T47D (cell line): ENCODE data around the gene VKORC1.
"Not testable (repeated sequence)": the region's sequence is repeated elsewhere in the genome, so short reads cannot be mapped to it uniquely, and the experiment has no call there.

ENCODE experiments used
- DNase-seq, 2 experiments: peaks; one replicate each; pipeline versions ENCODE4 v3.0.0 to v3.0.0-alpha.2; 2011 to 2012; ENCODE audit warnings: low read depth in 1 of 2, low spot score in 1 of 2
- JUND ChIP-seq: IDR thresholded peaks from 2 replicates; pipeline ENCODE4 v1.6.1; 2012; ENCODE audit warnings: low read depth
- in situ Hi-C: cut with HindIII; loops from 2 replicates; pipeline ENCODE4 v1.10.0; 2016; ENCODE audit warnings: low sequenced_read_pairs, low pct_unique_long_range_greater_than_20kb

VKORC1 gene

GRCh38 chr16:31108794-31109558 lies 14.4 kb upstream of the VKORC1 start:
- in situ Hi-C loops, result no loop called here
- TF ChIP-seq JUND, result no peak

DNA sequence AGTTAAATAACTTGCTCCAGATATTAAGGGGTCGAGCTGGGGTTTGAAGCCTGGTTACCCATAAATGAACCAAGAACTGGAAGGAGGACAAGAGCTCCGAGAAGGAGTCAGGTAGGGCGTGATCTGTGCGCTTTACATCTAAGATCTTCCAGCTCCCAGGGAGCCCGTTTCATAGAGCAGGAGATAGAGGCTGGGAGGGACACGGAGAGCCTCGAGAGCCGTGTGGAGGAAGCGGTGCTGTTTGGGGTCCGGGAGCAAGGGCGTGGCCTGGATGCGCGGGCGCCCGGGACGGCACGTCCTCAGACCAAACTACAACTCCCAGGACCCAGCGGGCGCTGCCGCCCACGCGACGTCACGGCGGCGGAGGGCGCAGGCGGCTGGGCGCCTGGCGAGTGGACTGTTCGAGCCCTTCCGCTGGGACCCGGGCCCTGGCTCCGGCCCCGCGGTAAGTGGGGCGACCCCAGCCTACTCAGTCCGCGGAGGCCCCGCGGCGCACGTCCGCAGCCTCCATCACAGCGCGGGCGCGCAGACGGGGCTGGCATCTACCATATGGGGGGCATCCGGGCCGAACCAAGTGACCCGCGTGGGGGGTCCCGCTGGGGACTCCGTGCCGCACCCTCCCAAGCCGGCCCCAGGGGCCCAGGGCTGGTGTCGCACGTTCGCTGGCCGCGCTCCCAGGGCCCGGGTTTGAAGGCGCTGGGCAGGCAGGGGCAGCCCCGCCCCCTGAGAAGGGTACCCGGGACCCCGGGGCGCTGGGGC lies 13.6 kb upstream of the VKORC1 start, which contains the start of gene BCKDK:
TSS of gene BCKDK (plus strand) at position 352 of the 759 bp plus-strand sequence. CDS start 838 bp downstream, outside the sequence.
- TF ChIP-seq JUND, result no peak
- in situ Hi-C loops, result no loop called here
- peak; percentile 71 to 86 for DNase-seq

More at GRCh38 chr16:31108794-31109558, 14.4 kb upstream of the VKORC1 start:
- DNase-seq, result no peak

DNA sequence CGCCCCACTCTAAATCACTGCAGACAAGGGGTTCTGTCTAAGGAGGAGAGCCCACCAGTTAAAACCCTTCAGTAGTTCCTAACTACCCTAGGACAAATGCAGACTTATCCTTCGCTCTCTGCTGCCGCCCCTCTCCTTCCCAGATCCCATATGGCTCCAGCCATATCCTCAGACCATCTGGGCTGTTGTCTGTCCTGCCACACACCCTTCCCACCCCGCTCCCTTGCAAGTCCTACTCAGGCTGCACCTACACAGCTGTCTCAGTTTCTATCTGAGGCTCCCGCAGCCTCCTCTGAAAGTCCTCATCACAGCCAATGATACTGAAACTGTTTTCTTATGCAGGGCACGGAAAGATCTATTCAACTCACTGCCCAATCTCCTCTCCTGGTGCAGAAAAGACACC lies 12.9 kb upstream of the VKORC1 start:
- no peak for TF ChIP-seq JUND
- in situ Hi-C loops, result no loop called here
- DNase-seq, result no peak

DNA sequence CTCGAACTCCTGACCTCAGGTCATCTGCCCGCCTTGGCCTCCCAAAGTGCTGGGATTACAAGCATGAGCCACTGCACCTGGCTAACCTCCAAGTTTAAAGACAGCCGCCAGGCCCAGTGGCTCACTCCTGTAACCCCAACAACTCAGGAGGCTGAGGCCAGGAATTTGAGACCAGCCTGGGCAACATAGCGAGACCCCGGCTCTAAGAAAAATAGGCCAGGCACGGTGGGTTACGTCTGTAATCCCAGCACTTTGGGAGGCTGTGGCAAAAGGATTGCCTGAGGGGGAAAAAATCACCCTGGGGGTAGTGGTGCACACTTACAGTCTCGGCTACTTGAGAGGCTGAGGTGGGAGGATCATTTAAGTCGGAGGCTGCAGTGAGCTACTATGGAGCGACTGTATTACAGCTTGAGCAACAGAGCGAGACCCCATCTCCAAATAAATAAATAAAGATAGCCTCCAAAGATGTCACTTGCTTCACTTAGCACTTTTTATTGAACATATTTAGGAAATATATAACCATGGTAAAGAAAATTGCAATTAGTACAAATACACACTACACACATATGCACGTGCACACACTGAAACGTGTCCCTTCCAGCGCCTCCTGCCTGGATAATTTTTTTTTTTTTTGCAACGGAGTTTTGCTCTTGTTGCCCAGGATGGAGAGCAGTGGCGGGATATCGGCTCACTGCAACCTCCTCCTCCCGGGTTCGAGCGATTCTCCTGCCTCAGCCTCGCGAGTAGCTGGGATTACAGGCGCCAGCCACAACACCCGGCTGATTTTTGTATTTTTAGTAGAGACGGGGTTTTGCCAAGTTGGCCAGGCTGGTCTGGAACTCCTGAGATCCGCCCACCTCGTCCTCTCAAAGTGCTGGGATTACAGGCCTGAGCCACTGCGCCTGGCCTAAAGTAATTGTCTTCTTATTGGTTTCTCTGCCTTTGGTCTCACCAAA lies 12.2 kb upstream of the VKORC1 start:
- TF ChIP-seq JUND, result no peak
- DNase-seq, result no peak
- in situ Hi-C loops, result no loop called here

DNA sequence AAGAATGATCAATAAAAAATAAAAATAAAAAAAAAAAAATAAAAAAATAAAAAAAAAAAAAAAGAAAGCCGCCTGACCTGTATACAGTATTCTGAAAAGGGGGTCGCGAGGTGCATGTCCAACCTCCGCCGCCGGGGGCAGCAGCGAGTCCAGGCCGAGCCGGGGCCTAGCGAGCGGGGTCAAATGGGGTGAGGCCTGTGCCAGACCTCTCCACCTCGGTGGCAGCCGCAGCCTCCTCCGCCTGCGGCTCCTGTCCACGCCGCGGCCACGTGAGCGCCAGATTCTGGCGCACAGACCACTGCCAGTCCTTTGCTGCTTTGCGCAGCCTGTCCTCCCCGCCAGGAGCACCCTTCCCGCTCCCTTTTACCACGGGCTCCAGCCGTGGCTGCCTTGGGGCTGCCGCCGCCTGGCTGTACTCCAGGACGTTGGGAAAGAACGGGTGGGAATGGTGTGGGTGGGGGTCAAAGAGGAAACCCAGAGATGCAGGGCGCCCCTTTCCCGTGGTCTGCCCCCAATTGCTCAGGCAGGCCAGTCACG lies 11.1 kb upstream of the VKORC1 start:
- peak in 1 of 2 experiments; percentile 76 for DNase-seq
- TF ChIP-seq JUND, result no peak
- in situ Hi-C loops, result no loop called here

DNA sequence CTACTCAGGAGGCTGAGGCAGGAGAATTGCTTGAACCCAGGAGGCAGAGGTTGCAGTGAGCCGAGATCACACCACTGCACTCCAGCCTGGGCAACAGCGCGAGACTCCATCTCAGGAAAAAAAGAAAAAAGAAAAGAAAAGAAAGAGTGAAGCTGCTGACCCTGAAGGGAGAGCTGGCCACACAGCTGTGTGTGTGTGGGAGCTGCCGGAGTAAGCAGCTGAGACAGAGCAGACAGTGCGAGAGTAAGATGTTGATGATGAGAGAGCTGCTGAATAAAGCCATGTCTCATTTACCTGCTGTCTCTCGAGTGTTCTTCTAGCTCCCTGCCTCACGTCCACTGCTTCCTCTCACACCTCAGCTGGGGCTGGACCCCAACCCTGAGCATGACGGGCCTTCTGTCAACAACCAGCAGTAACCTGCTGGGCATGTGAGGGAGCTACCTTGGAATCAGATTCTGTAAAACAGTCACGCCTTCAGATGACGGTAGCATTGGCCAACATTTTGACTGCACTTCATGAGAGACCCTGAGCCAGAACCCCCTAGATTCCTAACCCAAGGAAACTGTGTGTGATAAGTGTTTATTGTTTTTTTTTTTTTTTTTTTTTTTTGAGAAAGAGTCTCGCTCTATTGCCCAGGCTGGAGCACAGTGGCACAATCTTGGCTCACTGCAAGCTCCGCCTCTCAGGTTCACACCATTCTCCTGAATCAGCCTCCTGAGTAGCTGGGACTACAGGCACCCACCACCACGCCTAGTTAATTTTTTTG lies 6.5 kb upstream of the VKORC1 start:
- in situ Hi-C loops, DNase-seq: not testable (repeated sequence)

GRCh38 chr16:31099860-31100638 lies 5.5 kb upstream of the VKORC1 start:
- TF ChIP-seq JUND, result no peak
- in situ Hi-C loops, result no loop called here
- no peak for DNase-seq

DNA sequence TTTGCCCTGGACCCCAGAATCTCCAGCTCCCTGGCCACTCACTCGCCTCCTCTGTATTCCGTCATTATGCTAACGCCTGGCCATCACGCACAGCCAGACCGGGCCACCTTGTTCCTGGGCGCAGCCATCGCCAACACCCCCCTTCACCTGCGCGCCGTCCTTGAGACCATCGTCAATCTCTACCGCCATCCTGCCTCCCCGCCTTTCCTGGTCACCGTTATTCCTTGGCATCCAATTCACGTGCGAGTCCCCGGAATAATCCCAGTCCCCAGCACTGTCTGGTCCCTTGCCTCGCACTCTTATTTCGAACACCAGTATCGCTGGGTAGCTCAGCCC lies 541 bp downstream of the VKORC1 start:
- no peak for DNase-seq
- no peak for TF ChIP-seq JUND
- in situ Hi-C loops, result no loop called here

DNA sequence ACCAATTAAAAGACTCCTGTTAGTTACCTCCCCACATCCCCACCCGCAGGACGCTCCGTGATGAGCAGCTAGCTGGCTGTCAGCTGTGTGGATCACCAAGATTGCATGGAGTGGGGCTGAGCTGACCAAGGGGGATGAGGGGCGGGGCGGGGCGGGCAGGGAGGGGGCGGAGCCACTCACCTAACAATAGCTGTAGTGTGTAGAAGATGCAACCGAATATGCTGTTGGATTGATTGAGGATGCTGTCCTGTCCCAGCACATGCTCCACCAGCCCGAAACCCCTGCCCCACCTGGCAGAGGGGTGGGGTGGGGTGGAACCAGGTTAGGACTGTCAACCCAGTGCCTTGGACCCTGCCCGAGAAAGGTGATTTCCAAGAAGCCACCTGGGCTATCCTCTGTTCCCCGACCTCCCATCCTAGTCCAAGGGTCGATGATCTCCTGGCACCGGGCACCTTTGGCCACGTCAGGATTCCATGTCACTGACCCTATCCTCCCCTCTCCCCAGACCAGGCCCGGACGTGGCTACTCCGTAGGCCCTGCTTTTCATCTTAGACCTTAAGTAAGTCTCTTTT lies 1.4 kb downstream of the VKORC1 start:
- no peak for TF ChIP-seq JUND
- in situ Hi-C loops, result no loop called here
- peak in 1 of 2 experiments; percentile 37 for DNase-seq

DNA sequence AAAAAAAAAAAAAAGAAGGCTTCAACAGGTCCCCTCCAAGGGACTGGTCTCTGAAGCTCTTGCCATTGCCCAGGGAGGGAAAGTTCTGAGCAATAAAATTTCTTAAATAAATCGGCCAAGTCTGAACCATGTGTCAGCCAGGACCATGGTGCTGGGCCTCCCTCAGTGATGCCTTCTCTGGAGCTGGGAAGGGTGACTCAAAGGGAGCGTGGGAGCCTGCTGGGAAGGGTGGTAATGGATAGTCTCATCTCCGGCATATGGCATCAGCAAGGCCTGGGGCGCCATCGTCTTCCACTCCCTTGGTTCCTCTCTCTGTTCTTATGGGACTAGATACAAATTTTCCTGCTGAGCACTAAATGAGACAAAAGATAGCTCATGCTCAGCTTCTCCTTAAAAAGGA lies 2.3 kb downstream of the VKORC1 start:
- DNase-seq, result no peak
- in situ Hi-C loops, result no loop called here
- no peak for TF ChIP-seq JUND

- in situ Hi-C loops, result no loop called here
- no peak for TF ChIP-seq JUND
- no peak for DNase-seq
Observed at GRCh38 chr16:31090540-31090939, 4.1 kb downstream of the VKORC1 start.
